NCI-H510A treated with DMSO at 0.1 percent for 48 hours (cell line): ENCODE measurements around the gene HGFAC.

Source experiments
- DNase-seq: peaks from one replicate; lab custom pipeline; 2025; lab: John Stamatoyannopoulos, UW

HGFAC gene

DNA sequence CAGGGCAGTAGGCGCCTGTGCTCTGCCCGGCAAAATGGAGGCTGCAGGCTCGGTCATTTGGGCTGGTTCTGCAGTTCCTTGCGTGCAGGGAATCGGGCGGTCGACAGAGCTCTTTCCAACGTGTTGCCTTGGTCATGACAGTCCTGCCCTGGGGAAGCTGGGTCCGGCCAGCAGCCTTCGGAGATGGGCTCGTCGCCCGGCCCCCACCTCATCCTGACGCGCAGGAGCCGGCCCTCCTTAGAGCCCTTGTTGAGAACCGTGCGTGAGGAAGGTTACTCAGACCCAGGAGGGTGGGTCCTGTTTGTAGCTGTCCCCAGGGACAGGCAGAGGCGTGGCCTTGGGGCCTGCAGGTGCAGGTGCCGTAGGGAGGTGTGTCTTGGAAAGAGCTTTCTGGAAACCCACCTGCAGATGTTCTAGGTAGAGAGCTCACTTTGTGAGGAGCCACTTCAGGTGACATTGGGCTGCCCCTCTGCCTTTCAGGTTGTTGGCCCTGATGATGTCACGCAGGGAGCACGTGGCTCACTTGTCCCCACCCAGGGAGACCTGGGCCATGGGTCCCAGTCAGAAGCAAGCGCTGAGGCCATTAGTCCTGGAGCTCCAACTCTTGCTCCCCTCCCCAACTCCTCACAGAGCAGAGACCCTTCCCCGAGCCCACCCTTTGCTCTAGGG lies 15.2 kb upstream of the HGFAC start:
- no peak for DNase-seq

GRCh38 chr4:3427134-3427476 lies 14.7 kb upstream of the HGFAC start:
- DNase-seq = no peak

- DNase-seq = no peak
Measured at GRCh38 chr4:3427706-3428446, 13.9 kb upstream of the HGFAC start.

DNA sequence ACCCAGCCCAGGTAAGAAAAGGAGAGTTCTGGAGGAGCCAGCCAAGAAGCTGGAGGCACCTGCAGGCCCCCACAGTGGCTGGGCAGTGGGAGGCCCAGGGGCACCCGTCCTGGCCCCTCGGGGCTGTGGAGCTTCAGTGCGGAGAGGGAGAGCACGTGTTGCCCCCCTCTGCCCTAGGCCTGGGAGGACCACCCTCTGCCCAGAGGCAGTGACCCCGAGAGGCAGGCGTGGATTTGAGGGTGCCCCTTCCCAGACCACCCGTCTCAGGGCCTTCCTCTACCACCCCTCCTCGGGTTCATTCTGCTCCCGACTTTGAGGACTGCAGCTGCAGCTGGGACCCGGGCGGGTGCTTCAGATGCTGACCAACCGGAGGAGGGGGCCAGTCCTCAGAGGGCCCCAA lies 12.1 kb upstream of the HGFAC start:
- DNase-seq = no peak

GRCh38 chr4:3430524-3430923 lies 11.2 kb upstream of the HGFAC start:
- no peak for DNase-seq

GRCh38 chr4:3431446-3431993 lies 10.2 kb upstream of the HGFAC start:
- DNase-seq = no peak

- no peak for DNase-seq
Measured at GRCh38 chr4:3432381-3432790, 9.4 kb upstream of the HGFAC start.

GRCh38 chr4:3433138-3433869 lies 8.5 kb upstream of the HGFAC start:
- no peak for DNase-seq

DNA sequence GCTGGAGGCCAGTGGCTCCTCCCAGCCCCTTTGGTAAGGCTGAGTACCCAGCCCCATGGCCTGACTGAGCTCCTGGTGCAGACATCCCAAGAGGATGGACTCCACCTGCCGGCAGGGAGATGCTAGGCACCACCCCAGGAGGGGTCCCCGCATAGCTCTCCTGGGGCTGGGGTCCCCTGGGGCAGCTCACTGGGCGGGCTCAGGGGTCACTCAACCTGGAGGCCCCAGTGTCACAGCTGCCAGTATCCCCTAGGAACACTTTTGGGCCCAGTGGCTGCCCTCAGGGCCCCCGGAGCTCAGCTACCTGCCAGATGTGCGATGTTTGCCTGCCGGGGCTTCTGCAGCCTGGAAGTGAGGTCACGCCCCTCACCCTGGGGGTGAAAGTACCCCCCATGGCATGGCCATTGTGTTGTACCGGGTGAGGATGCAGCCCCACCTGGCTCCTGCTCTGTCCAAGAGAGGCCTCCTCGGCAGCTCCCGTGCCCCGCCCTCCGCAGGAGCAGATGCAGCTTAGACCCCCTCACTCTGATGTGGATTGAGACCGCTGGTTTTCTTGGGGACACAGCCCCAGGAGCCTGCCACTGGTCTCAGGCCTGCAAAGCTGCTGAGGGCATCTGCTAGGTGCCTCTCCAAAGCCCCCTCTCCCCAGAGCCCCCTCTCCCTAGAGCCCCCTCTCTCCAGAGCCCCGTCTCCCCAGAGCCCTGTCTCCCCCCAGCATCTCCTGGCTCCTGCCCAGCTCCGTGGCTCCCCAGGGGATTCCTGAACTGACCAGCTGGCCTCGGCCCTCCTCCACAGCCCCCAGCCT lies 6.7 kb upstream of the HGFAC start:
- DNase-seq = no peak

- DNase-seq = no peak
Measured at GRCh38 chr4:3435686-3435956, 6.1 kb upstream of the HGFAC start.

- DNase-seq = no peak
Measured at GRCh38 chr4:3436048-3436797, 5.5 kb upstream of the HGFAC start.

GRCh38 chr4:3436798-3437581 lies 4.8 kb upstream of the HGFAC start:
- DNase-seq = peak; percentile 75

- no peak for DNase-seq
Measured at GRCh38 chr4:3437582-3437936, 4.2 kb upstream of the HGFAC start.

GRCh38 chr4:3437998-3438846 lies 3.5 kb upstream of the HGFAC start:
- DNase-seq = no peak

- DNase-seq = no peak
Measured at GRCh38 chr4:3438847-3439180, 3.0 kb upstream of the HGFAC start.

- DNase-seq = no peak
Measured at GRCh38 chr4:3439391-3439790, 2.4 kb upstream of the HGFAC start.

GRCh38 chr4:3440011-3440410 lies 1.8 kb upstream of the HGFAC start:
- DNase-seq = no peak

DNA sequence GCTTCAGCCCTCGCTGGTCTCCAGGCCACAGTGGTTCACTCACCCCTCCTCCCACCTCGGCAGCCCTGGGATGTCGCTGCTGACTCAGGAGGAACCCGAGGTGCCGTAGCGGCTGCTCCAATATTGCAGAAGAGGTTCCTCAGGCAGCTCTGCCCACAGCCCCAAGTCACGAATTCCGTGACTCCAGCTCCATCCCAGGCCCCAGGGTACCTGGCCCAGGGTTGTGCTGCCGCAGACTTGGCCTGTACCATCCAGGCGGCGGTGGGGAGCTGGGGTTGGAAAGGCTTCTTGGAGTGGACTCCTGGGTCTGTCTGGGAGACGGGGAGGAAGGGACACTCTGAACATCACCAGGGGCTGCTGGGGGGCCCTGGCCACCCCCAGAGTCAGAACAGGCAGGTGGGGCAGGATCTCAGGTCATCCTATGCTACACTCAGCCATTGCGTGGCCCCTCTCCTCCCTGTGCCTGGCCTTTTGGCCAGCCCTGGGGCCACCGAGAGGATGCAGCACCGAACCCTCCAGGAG lies 728 bp upstream of the HGFAC start:
- DNase-seq = no peak

DNA sequence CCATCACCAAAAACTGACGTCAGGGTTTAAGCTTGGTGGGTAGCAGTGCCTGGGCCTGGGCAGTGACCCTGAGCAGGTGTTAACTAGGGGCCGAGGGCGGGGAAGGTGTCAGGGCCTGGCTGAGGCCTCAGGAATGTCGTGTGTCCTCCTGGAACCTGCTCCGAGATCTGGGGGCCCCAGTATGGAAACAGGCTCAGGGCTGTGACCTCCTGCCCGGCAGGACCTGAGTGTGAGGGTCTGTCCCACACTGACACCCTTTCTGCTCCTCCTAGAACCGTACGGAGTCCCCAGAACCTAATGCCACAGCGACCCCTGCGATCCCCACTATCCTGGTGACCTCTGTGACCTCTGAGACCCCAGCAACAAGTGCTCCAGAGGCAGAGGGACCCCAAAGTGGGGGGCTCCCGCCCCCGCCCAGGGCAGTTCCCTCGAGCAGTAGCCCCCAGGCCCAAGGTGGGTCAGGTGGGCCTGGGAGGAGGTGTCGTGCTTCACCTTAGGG lies 741 bp downstream of the HGFAC start:
- DNase-seq = no peak
